Fibroblast of lung (primary cell): ENCODE data around the gene OST4. TPM values are rescaled to one million over a fixed set of nuclear protein-coding genes. Genes with fewer than 3 reads are reported as not detected.

Experiments
- DNase-seq, 2 donors: peaks; one replicate each; pipeline versions ENCODE4 v3.0.0 to v3.0.0-alpha.2; 2010; ENCODE audit warnings: low read depth in 2 of 2
- H2AFZ ChIP-seq: 2 replicates; pipeline ENCODE4 v1.5.1; 2012; ENCODE audit warnings: low read length, control low read depth, inconsistent platforms
- H3K27ac ChIP-seq: 2 replicates; pipeline ENCODE4 v1.5.1; 2011; ENCODE audit warnings: low read length, control low read depth; ENCODE audit not compliant: insufficient read depth
- H3K27me3 ChIP-seq: 2 replicates; pipeline ENCODE4 v1.5.1; 2011; ENCODE audit warnings: mild to moderate bottlenecking, low read length; ENCODE audit not compliant: control insufficient read depth, insufficient read depth
- H3K36me3 ChIP-seq: 2 replicates; pipeline ENCODE4 v1.5.1; 2011; ENCODE audit warnings: low read length; ENCODE audit not compliant: control insufficient read depth, insufficient read depth
- H3K4me1 ChIP-seq: 2 replicates; pipeline ENCODE4 v1.5.1; 2011; ENCODE audit warnings: low read length; ENCODE audit not compliant: control insufficient read depth, insufficient read depth; ENCODE audit errors: extremely low read depth
- H3K4me2 ChIP-seq: 2 replicates; pipeline ENCODE4 v1.5.1; 2011; ENCODE audit warnings: low read length, control low read depth; ENCODE audit not compliant: insufficient read depth; ENCODE audit errors: extremely low read depth
- H3K4me3 ChIP-seq, 4 experiments: fragments of 200-600 bp in 1 of 4; sonication (generic) in 1 of 4; replicated peaks in 1 of 4; 2 replicates each; pipeline ENCODE4 v1.5.1; 2011 to 2016; ENCODE audit warnings: low read length in 4 of 4, low read depth in 3 of 4, mild to moderate bottlenecking in 3 of 4, control low read depth in 2 of 4, inconsistent platforms in 1 of 4, mixed read lengths in 1 of 4; ENCODE audit not compliant: insufficient read depth in 1 of 4; ENCODE audit errors: control extremely low read depth in 1 of 4
- H3K79me2 ChIP-seq: 2 replicates; pipeline ENCODE4 v1.5.1; 2012; ENCODE audit warnings: mild to moderate bottlenecking, low read length, inconsistent platforms; ENCODE audit not compliant: control insufficient read depth, insufficient read depth
- H3K9ac ChIP-seq: 2 replicates; pipeline ENCODE4 v1.5.1; 2011; ENCODE audit warnings: mild to moderate bottlenecking, low read length, control low read depth; ENCODE audit not compliant: insufficient read depth
- H3K9me3 ChIP-seq: 2 replicates; pipeline ENCODE4 v1.5.1; 2012; ENCODE audit warnings: low read depth, low read length; ENCODE audit not compliant: control insufficient read depth, insufficient read depth
- H4K20me1 ChIP-seq: 2 replicates; pipeline ENCODE4 v1.5.1; 2011; ENCODE audit warnings: low read length; ENCODE audit not compliant: control insufficient read depth, insufficient read depth; ENCODE audit errors: extremely low read depth
- EZH2 ChIP-seq: IDR thresholded peaks from 2 replicates; pipeline ENCODE4 v1.5.1; 2012; ENCODE audit warnings: low read length, control low read depth, mild to moderate bottlenecking; ENCODE audit errors: missing control alignments
- polyA plus RNA-seq, 2 donors: library from polyadenylated mRNA; depleted of rRNA in 1 of 2; stranded (reverse) in 1 of 2; unstranded in 1 of 2; fragments of >200 nt; gene quantifications; 2 replicates each; pipeline ENCODE4 v1.2.1, GENCODE V29; 2011 to 2012; ENCODE audit warnings: missing spikeins in 1 of 2
- total RNA-seq: library from RNA; depleted of rRNA; stranded (reverse); fragments of >200 nt; gene quantifications from 2 replicates; pipeline ENCODE4 v1.2.1, GENCODE V29; 2014
- TF ChIP-seq, protein P1 (sequence below), 2 donors: IDR thresholded peaks in 1 of 2; conservative IDR thresholded peaks in 1 of 2; 1 replicate in 1 of 2; 2 replicates in 1 of 2; pipeline ENCODE4 v1.5.1; 2011 to 2012; ENCODE audit warnings: low read length in 2 of 2, control low read depth in 1 of 2, inconsistent platforms in 1 of 2, low read depth in 1 of 2, mild to moderate bottlenecking in 1 of 2

OST4 gene
- total and polyA plus RNA-seq, 2 donors (not counting 1 experiment from before 2014, with no cell fraction given), result 479 to 1,054 TPM

DNA sequence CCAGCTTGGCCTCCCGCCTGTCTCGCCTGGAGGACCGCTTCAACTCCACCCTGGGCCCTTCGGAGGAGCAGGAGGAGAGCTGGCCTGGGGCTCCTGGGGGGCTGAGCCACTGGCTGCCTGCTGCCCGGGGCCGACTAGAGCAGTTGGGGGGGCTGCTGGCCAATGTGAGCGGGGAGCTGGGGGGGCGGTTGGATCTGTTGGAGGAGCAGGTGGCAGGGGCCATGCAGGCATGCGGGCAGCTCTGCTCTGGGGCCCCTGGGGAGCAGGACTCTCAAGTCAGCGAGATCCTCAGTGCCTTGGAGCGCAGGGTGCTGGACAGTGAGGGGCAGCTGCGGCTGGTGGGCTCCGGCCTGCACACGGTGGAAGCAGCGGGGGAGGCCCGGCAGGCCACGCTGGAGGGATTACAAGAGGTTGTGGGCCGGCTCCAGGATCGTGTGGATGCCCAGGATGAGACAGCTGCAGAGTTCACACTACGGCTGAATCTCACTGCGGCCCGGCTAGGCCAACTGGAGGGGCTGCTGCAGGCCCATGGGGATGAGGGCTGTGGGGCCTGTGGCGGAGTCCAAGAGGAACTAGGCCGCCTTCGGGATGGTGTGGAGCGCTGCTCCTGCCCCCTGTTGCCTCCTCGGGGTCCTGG, 11.4 kb upstream of the OST4 start:
- Histone ChIP-seq H3K27ac (no peak overlapping the region), H3K4me3 (no peak overlapping the region), H3K9me3 (no peaks in the 10 kb centered on the region), H4K20me1 (no peaks in the 10 kb centered on the region), H2AFZ (no peak overlapping the region), H3K79me2 (peaks cover 30% of the 10 kb centered on the region), H3K27me3 (no peaks in the 10 kb centered on the region), H3K4me1 (peaks cover 14% of the 10 kb centered on the region), H3K9ac (no peak overlapping the region), H3K4me2 (no peak overlapping the region), H3K36me3 (peaks cover 18% of the 10 kb centered on the region)
- TF ChIP-seq, protein P1, sequence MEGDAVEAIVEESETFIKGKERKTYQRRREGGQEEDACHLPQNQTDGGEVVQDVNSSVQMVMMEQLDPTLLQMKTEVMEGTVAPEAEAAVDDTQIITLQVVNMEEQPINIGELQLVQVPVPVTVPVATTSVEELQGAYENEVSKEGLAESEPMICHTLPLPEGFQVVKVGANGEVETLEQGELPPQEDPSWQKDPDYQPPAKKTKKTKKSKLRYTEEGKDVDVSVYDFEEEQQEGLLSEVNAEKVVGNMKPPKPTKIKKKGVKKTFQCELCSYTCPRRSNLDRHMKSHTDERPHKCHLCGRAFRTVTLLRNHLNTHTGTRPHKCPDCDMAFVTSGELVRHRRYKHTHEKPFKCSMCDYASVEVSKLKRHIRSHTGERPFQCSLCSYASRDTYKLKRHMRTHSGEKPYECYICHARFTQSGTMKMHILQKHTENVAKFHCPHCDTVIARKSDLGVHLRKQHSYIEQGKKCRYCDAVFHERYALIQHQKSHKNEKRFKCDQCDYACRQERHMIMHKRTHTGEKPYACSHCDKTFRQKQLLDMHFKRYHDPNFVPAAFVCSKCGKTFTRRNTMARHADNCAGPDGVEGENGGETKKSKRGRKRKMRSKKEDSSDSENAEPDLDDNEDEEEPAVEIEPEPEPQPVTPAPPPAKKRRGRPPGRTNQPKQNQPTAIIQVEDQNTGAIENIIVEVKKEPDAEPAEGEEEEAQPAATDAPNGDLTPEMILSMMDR (conservative IDR thresholded peaks at IDR 0.05 in 1 of 2, IDR thresholded peaks at IDR 0.05 in 1 of 2; ENCODE audit: low read depth in 1 of 2, low read length in 2 of 2), result no peak
- TF ChIP-seq EZH2, result no peak
- DNase-seq, result no peak

GRCh38 chr2:27081984-27082772, 10.7 kb upstream of the OST4 start:
- no peak overlapping the region for H2AFZ ChIP-seq
- H3K27ac ChIP-seq, result no peak overlapping the region
- H4K20me1 ChIP-seq, result no peaks in the 10 kb centered on the region
- H3K4me3 ChIP-seq, result no peak overlapping the region
- TF ChIP-seq, protein P1 (conservative IDR thresholded peaks at IDR 0.05 in 1 of 2, IDR thresholded peaks at IDR 0.05 in 1 of 2; ENCODE audit: low read depth in 1 of 2, low read length in 2 of 2), result no peak
- TF ChIP-seq EZH2, result no peak
- no peaks in the 10 kb centered on the region for H3K9me3 ChIP-seq
- no peak overlapping the region for H3K9ac ChIP-seq
- H3K27me3 ChIP-seq, result no peaks in the 10 kb centered on the region
- peaks cover 18% of the 10 kb centered on the region for H3K36me3 ChIP-seq
- H3K79me2 ChIP-seq, result peaks cover 30% of the 10 kb centered on the region
- DNase-seq, result no peak
- H3K4me1 ChIP-seq, result peaks cover 16% of the 10 kb centered on the region
- no peak overlapping the region for H3K4me2 ChIP-seq

DNA sequence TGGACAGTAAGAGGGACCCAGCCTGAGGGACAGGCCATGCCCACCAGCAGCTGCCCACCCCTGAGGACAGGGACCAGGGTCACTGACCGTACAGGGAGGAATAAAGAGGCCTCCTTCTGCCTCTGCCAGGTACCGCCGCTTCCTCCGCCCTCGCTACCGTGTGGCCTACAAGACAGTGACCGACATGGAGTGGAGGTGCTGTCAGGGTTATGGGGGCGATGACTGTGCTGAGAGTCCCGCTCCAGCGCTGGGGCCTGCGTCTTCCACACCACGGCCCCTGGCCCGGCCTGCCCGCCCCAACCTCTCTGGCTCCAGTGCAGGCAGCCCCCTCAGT, 9.1 kb upstream of the OST4 start:
- H3K9ac ChIP-seq, result peak overlapping the region; percentile 44
- H3K36me3 ChIP-seq, result peaks cover 18% of the 10 kb centered on the region
- peaks cover 30% of the 10 kb centered on the region for H3K79me2 ChIP-seq
- H3K27ac ChIP-seq, result peak overlapping the region; percentile 94
- peak overlapping the region; percentile 84 to 97 (median 89) for H3K4me3 ChIP-seq
- DNase-seq, result no peak
- no peak overlapping the region for H2AFZ ChIP-seq
- no peaks in the 10 kb centered on the region for H4K20me1 ChIP-seq
- TF ChIP-seq, protein P1 (conservative IDR thresholded peaks at IDR 0.05 in 1 of 2, IDR thresholded peaks at IDR 0.05 in 1 of 2; ENCODE audit: low read depth in 1 of 2, low read length in 2 of 2), result no peak
- TF ChIP-seq EZH2, result no peak
- peaks cover 17% of the 10 kb centered on the region for H3K4me1 ChIP-seq
- H3K27me3 ChIP-seq, result no peaks in the 10 kb centered on the region
- H3K9me3 ChIP-seq, result no peaks in the 10 kb centered on the region
- H3K4me2 ChIP-seq, result peak overlapping the region; percentile 99
